HAP-1 (cell line): ENCODE measurements around the gene UBR4.

Experiments used
- DNase-seq, 2 experiments: peaks; one replicate each; pipeline ENCODE4 v3.0.0-alpha.2; 2016 to 2020; ENCODE audit warnings: low spot score in 2 of 2
- H3K27me3 ChIP-seq: fragments of 250-450 bp; sonication (Bioruptor Pico); 2 replicates; pipeline ENCODE4 v1.5.1; 2020; ENCODE audit warnings: low read depth, mild to moderate bottlenecking, moderate library complexity
- H3K36me3 ChIP-seq: fragments of 250-450 bp; sonication (Bioruptor Pico); replicated peaks from 2 replicates; pipeline ENCODE4 v1.5.1; 2020; ENCODE audit warnings: mild to moderate bottlenecking
- H3K4me1 ChIP-seq: fragments of 250-450 bp; sonication (Bioruptor Pico); 2 replicates; pipeline ENCODE4 v1.5.1; 2020; ENCODE audit warnings: mild to moderate bottlenecking
- H3K4me3 ChIP-seq: fragments of 250-450 bp; sonication (Bioruptor Pico); 2 replicates; pipeline ENCODE4 v1.5.1; 2020; ENCODE audit warnings: mild to moderate bottlenecking, moderate library complexity
- H3K9me3 ChIP-seq: fragments of 250-450 bp; sonication (Bioruptor Pico); 2 replicates; pipeline ENCODE4 v1.5.1; 2020; ENCODE audit warnings: mild to moderate bottlenecking, moderate library complexity
- in situ Hi-C: fragments of 300-500 bp; cut with MboI; formaldehyde crosslinking; loops from 3 replicates; pipeline ENCODE4 v1.14.3; 2020; ENCODE audit warnings: low sequenced_read_pairs, inconsistent platforms, mixed read lengths

Gene UBR4

DNA sequence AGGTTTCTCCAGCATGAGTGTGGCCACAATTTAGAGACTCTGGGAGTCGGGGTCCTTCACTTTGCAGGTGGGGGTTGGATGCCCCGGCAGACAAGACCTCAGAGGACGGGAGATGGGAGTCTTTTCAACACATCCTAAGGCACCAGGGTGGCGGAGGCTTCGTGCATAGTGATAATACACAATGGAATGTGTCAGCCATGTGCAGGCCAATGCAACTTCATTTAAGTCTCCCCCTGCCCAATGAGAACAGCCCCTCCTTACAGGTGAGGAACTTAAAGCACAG is 177.7 kb downstream of the UBR4 start:
- Histone ChIP-seq H3K27me3 (peaks cover 53% of the 10 kb centered on the region), H3K36me3 (no peaks in the 10 kb centered on the region), H3K4me1 (no peaks in the 10 kb centered on the region), H3K4me3 (no peak overlapping the region), H3K9me3 (no peaks in the 10 kb centered on the region)
- DNase-seq, result no peak
- in situ Hi-C loops, result no loop called here

- Histone ChIP-seq H3K9me3 (no peaks in the 10 kb centered on the region), H3K36me3 (no peaks in the 10 kb centered on the region), H3K4me3 (no peak overlapping the region), H3K27me3 (peaks cover 31% of the 10 kb centered on the region), H3K4me1 (no peaks in the 10 kb centered on the region)
- in situ Hi-C loops, result no loop called here
- DNase-seq, result no peak
Measured at GRCh38 chr1:19029191-19030085, 180.6 kb downstream of the UBR4 start.

GRCh38 chr1:19028546-19029129 is 181.4 kb downstream of the UBR4 start:
- H3K4me1 ChIP-seq, result no peaks in the 10 kb centered on the region
- no peaks in the 10 kb centered on the region for H3K9me3 ChIP-seq
- no peak overlapping the region for H3K4me3 ChIP-seq
- H3K27me3 ChIP-seq, result peaks cover 29% of the 10 kb centered on the region
- H3K36me3 ChIP-seq, result no peaks in the 10 kb centered on the region
- in situ Hi-C loops, result no loop called here
- no peak for DNase-seq

- no peak overlapping the region for H3K4me3 ChIP-seq
- no peaks in the 10 kb centered on the region for H3K4me1 ChIP-seq
- no peak for DNase-seq
- H3K27me3 ChIP-seq, result peaks cover 26% of the 10 kb centered on the region
- in situ Hi-C loops, result no loop called here
- no peaks in the 10 kb centered on the region for H3K36me3 ChIP-seq
- no peaks in the 10 kb centered on the region for H3K9me3 ChIP-seq
Measured at GRCh38 chr1:19028110-19028509, 182.0 kb downstream of the UBR4 start.
